D721Med (cell line): ENCODE measurements around the gene AP2B1.
"Not testable (repeated sequence)": the region's sequence is repeated elsewhere in the genome, so short reads cannot be mapped to it uniquely, and the experiment has no call there.

ENCODE experiments used
- DNase-seq: peaks from one replicate; pipeline ENCODE4 v3.0.0; 2011; ENCODE audit warnings: low spot score; ENCODE audit not compliant: insufficient read length
- FAIRE-seq: peaks from 2 replicates; lab custom pipeline; 2011; peaks lifted over from hg19 to GRCh38; lab: Jason Lieb, UNC
- CTCF ChIP-seq: IDR thresholded peaks from 2 replicates; pipeline ENCODE4 v1.5.1; 2012; ENCODE audit warnings: mild to moderate bottlenecking, control low read depth; ENCODE audit not compliant: insufficient read depth; ENCODE audit errors: missing control alignments

The AP2B1 gene

GRCh38 chr17:35555691-35556090 is 31.4 kb upstream of the AP2B1 start:
- FAIRE-seq, result no peak
- TF ChIP-seq CTCF, result peak; percentile 50
- DNase-seq, result no peak

GRCh38 chr17:35557353-35557752 is 29.8 kb upstream of the AP2B1 start:
- TF ChIP-seq CTCF, result no peak
- no peak for FAIRE-seq
- DNase-seq, result no peak

GRCh38 chr17:35559495-35560210 is 27.5 kb upstream of the AP2B1 start:
- no peak for TF ChIP-seq CTCF
- DNase-seq (no peak), FAIRE-seq (no peak)

GRCh38 chr17:35560703-35561102 is 26.4 kb upstream of the AP2B1 start, which contains the start of gene SLFN14:
Gene SLFN14 (minus strand): TSS chr17:35560819. CDS start chr17:35558062, 2,757 bp downstream.
- no peak for DNase-seq
- no peak for TF ChIP-seq CTCF
- FAIRE-seq, result no peak

- not testable (repeated sequence) for DNase-seq, FAIRE-seq
Measured at GRCh38 chr17:35563181-35563580, 23.9 kb upstream of the AP2B1 start.

- no peak for FAIRE-seq
- no peak for DNase-seq
- TF ChIP-seq CTCF, result no peak
Measured at GRCh38 chr17:35566968-35567367, 20.2 kb upstream of the AP2B1 start.

- FAIRE-seq, result no peak
- DNase-seq, result no peak
- no peak for TF ChIP-seq CTCF
Measured at GRCh38 chr17:35568561-35568960, 18.6 kb upstream of the AP2B1 start.
